ENCODE results near the gene PTPMT1. TPM values are rescaled to one million over a fixed set of nuclear protein-coding genes. Genes with fewer than 3 reads are reported as not detected.

The PTPMT1 gene
- total and polyA plus RNA-seq, 2 donors from 2014 or later, result 34.6 to 90.3 TPM

DNA sequence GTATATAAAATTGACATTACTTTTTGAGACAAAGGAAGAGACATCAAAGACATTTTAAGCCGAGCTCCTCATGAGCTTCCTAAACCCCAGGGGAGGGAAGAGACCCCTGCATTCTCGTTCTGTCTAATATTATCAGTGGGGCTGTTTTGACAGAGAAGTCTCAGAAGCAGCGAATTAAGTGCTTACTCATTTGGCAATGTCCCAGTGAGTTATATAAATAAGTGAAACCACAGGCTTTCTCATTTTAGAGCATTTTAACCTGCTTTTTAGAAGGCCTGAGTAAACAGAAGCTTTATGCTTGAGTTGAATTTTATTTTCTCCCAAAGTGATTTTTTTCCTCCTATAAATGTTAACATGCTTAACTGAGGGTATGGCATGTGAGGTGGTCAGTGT is 52.0 kb downstream of the PTPMT1 start:
- Histone ChIP-seq H3K27me3 (ENCODE audit: control insufficient read depth, insufficient read depth, low read length) (no peaks in the 10 kb centered on the region), H3K9ac (ENCODE audit: low read length in 3 of 3) (no peak overlapping the region), H3K4me3 (ENCODE audit: low read length in 3 of 3) (no peak overlapping the region), H3K9me3 (ENCODE audit: control insufficient read depth in 2 of 3, insufficient read depth in 1 of 3, low read length in 3 of 3) (no peaks in the 10 kb centered on the region), H3K27ac (ENCODE audit: low read depth in 2 of 2, low read length in 2 of 2) (no peak overlapping the region), H3K4me1 (ENCODE audit: control insufficient read depth in 2 of 3, insufficient read depth in 2 of 3, low read depth in 1 of 3, low read length in 3 of 3) (no peaks in the 10 kb centered on the region), H3K36me3 (ENCODE audit: control insufficient read depth in 2 of 3, insufficient read depth in 3 of 3, low read length in 3 of 3) (peaks cover 2 to 22% (median 14%) of the 10 kb centered on the region in 3 donors)
- DNase-seq (no peak), FAIRE-seq (no peak)
- TF ChIP-seq, protein P1, sequence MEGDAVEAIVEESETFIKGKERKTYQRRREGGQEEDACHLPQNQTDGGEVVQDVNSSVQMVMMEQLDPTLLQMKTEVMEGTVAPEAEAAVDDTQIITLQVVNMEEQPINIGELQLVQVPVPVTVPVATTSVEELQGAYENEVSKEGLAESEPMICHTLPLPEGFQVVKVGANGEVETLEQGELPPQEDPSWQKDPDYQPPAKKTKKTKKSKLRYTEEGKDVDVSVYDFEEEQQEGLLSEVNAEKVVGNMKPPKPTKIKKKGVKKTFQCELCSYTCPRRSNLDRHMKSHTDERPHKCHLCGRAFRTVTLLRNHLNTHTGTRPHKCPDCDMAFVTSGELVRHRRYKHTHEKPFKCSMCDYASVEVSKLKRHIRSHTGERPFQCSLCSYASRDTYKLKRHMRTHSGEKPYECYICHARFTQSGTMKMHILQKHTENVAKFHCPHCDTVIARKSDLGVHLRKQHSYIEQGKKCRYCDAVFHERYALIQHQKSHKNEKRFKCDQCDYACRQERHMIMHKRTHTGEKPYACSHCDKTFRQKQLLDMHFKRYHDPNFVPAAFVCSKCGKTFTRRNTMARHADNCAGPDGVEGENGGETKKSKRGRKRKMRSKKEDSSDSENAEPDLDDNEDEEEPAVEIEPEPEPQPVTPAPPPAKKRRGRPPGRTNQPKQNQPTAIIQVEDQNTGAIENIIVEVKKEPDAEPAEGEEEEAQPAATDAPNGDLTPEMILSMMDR (IDR thresholded peaks at IDR 0.05; ENCODE audit: borderline replicate concordance, extremely low read depth, insufficient read depth), result no peak
- intact Hi-C loops (cut with DNase I), result no loop called here

GRCh38 chr11:47620836-47621378 is 55.5 kb downstream of the PTPMT1 start:
- H3K4me1 ChIP-seq (ENCODE audit: control insufficient read depth in 2 of 3, insufficient read depth in 2 of 3, low read depth in 1 of 3, low read length in 3 of 3), result no peaks in the 10 kb centered on the region
- no peak overlapping the region for H3K27ac ChIP-seq (ENCODE audit: low read depth in 2 of 2, low read length in 2 of 2)
- no peaks in the 10 kb centered on the region for H3K27me3 ChIP-seq (ENCODE audit: control insufficient read depth, insufficient read depth, low read length)
- intact Hi-C loops (cut with DNase I), result no loop called here
- FAIRE-seq (no peak), DNase-seq (no peak)
- H3K36me3 ChIP-seq (ENCODE audit: control insufficient read depth in 2 of 3, insufficient read depth in 3 of 3, low read length in 3 of 3), result peaks cover 4 to 37% (median 20%) of the 10 kb centered on the region in 3 donors
- H3K9me3 ChIP-seq (ENCODE audit: control insufficient read depth in 2 of 3, insufficient read depth in 1 of 3, low read length in 3 of 3), result no peaks in the 10 kb centered on the region
- H3K9ac ChIP-seq (ENCODE audit: low read length in 3 of 3), result no peak overlapping the region
- TF ChIP-seq, protein P1 (IDR thresholded peaks at IDR 0.05; ENCODE audit: borderline replicate concordance, extremely low read depth, insufficient read depth), result no peak
- H3K4me3 ChIP-seq (ENCODE audit: low read length in 3 of 3), result no peak overlapping the region

Other genes starting within 250 kb of the PTPMT1 start
- 0.19 TPM for gene MYBPC3, start 212.9 kb upstream of the PTPMT1 start, total RNA-seq
- 0.52 TPM for gene MYBPC3, start 212.9 kb upstream of the PTPMT1 start, polyA plus RNA-seq (ENCODE audit: insufficient read depth, low read depth, low replicate concordance)
- gene SPI1, start 187.1 kb upstream of the PTPMT1 start, total RNA-seq, result 39.8 TPM
- 7.3 TPM for gene SPI1, start 187.1 kb upstream of the PTPMT1 start, polyA plus RNA-seq (ENCODE audit: insufficient read depth, low read depth, low replicate concordance)
- 80.6 TPM for gene SLC39A13, start 157.0 kb upstream of the PTPMT1 start, total RNA-seq
- 93.2 TPM for gene SLC39A13, start 157.0 kb upstream of the PTPMT1 start, polyA plus RNA-seq (ENCODE audit: insufficient read depth, low read depth, low replicate concordance)
- 103 TPM for gene PSMC3, start 139.2 kb upstream of the PTPMT1 start, total RNA-seq
- gene PSMC3, start 139.2 kb upstream of the PTPMT1 start, polyA plus RNA-seq (ENCODE audit: insufficient read depth, low read depth, low replicate concordance), result 171 TPM
- gene RAPSN, start 116.5 kb upstream of the PTPMT1 start, total RNA-seq, result 0.41 TPM
- gene RAPSN, start 116.5 kb upstream of the PTPMT1 start, polyA plus RNA-seq (ENCODE audit: insufficient read depth, low read depth, low replicate concordance), result 0.28 TPM
- 115 TPM for gene CELF1, start 12.5 kb upstream of the PTPMT1 start, total RNA-seq
- gene CELF1, start 12.5 kb upstream of the PTPMT1 start, polyA plus RNA-seq (ENCODE audit: insufficient read depth, low read depth, low replicate concordance), result 30.8 TPM
- gene KBTBD4, start 13.4 kb downstream of the PTPMT1 start, total RNA-seq, result 20.1 TPM
- gene KBTBD4, start 13.4 kb downstream of the PTPMT1 start, polyA plus RNA-seq (ENCODE audit: insufficient read depth, low read depth, low replicate concordance), result 16.7 TPM
- gene NDUFS3, start 13.5 kb downstream of the PTPMT1 start, total RNA-seq, result 85.8 TPM
- 368 TPM for gene NDUFS3, start 13.5 kb downstream of the PTPMT1 start, polyA plus RNA-seq (ENCODE audit: insufficient read depth, low read depth, low replicate concordance)
- not detected for gene FAM180B, start 21.1 kb downstream of the PTPMT1 start, total RNA-seq
- not detected for gene FAM180B, start 21.1 kb downstream of the PTPMT1 start, polyA plus RNA-seq (ENCODE audit: insufficient read depth, low read depth, low replicate concordance)
- 0.25 TPM for gene C1QTNF4, start 28.8 kb downstream of the PTPMT1 start, total RNA-seq
- 0.62 TPM for gene C1QTNF4, start 28.8 kb downstream of the PTPMT1 start, polyA plus RNA-seq (ENCODE audit: insufficient read depth, low read depth, low replicate concordance)
- gene MTCH2, start 77.0 kb downstream of the PTPMT1 start, total RNA-seq, result 85.3 TPM
- gene MTCH2, start 77.0 kb downstream of the PTPMT1 start, polyA plus RNA-seq (ENCODE audit: insufficient read depth, low read depth, low replicate concordance), result 201 TPM
- 5.6 TPM for gene AGBL2, start 149.8 kb downstream of the PTPMT1 start, total RNA-seq
- 2.1 TPM for gene AGBL2, start 149.8 kb downstream of the PTPMT1 start, polyA plus RNA-seq (ENCODE audit: insufficient read depth, low read depth, low replicate concordance)
- gene FNBP4, start 201.7 kb downstream of the PTPMT1 start, total RNA-seq, result 101 TPM
- gene FNBP4, start 201.7 kb downstream of the PTPMT1 start, polyA plus RNA-seq (ENCODE audit: insufficient read depth, low read depth, low replicate concordance), result 13.1 TPM

All from kidney (tissue), 14 donors.